ENCODE results near the gene HSD17B12. TPM values are rescaled to one million over a fixed set of nuclear protein-coding genes. Genes with fewer than 3 reads are reported as not detected.
"Not testable (repeated sequence)": the region's sequence is repeated elsewhere in the genome, so short reads cannot be mapped to it uniquely, and the experiment has no call there.

Gene HSD17B12
- 10 to 100 TPM; 78.6 to 89.6 (median 85.2) TPM for polyA plus RNA-seq (ENCODE audit: insufficient read length in 4 of 4)

DNA sequence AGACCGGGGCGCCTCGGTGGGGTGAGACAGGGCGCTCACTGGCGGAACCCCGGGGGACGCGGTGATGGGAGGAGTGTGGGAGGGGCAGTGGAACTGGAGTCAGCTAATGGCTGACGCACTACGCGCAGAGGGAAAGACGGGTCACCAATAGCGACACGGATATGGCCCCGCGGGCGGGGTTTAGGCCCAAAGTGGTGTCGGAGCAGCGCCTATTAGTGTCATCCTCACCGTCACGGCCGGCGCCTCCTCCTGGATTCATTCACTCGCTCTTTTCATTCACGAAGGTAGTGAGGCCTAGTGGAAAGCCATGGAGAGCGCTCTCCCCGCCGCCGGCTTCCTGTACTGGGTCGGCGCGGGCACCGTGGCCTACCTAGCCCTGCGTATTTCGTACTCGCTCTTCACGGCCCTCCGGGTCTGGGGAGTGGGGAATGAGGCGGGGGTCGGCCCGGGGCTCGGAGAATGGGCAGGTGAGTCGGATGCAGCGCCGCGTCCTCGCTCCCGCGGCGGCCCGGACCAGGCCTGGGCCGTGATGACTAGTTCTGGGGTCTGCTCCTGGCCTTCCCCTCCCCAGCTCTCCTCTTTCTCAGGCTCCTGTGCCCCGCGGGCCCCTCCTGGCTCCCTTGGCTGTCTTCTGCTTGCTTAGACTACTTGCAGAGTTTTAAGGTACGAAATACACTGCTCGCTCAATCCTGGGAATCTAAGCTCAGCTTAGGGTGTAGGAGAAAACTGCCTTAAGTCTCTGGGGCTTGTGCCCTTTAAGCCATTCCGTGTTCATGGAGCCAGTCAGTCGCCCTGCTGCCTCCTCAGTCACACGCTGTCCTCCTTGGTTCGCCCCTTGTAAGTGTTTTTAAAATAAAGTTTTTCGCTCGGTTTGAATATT lies at the start of gene HSD17B12:
TSS of gene HSD17B12 (plus strand) at position 218 of the 880 bp plus-strand sequence. CDS start at position 308, 90 bp downstream.
- DNase-seq (ENCODE audit: low read depth in 4 of 4, low spot score in 2 of 4), result peak; percentile 90 to 95 (median 92)

- no peak for DNase-seq (ENCODE audit: low read depth in 4 of 4, low spot score in 2 of 4)
Observed at GRCh38 chr11:43631732-43632131, 48.8 kb upstream of the HSD17B12 start.

- DNase-seq (ENCODE audit: low read depth in 4 of 4, low spot score in 2 of 4), result no peak
Observed at GRCh38 chr11:43632181-43632580, 48.4 kb upstream of the HSD17B12 start.

- DNase-seq (ENCODE audit: low read depth in 4 of 4, low spot score in 2 of 4), result no peak
Observed at GRCh38 chr11:43638717-43639116, 41.8 kb upstream of the HSD17B12 start.

- DNase-seq (ENCODE audit: low read depth in 4 of 4, low spot score in 2 of 4), result no peak
Observed at GRCh38 chr11:43639224-43639623, 41.3 kb upstream of the HSD17B12 start.

- no peak for DNase-seq (ENCODE audit: low read depth in 4 of 4, low spot score in 2 of 4)
Observed at GRCh38 chr11:43639920-43640319, 40.6 kb upstream of the HSD17B12 start.

GRCh38 chr11:43643898-43644620 lies 36.5 kb upstream of the HSD17B12 start:
- DNase-seq (ENCODE audit: low read depth in 4 of 4, low spot score in 2 of 4), result peak; percentile 67 to 81 (median 78)

DNA sequence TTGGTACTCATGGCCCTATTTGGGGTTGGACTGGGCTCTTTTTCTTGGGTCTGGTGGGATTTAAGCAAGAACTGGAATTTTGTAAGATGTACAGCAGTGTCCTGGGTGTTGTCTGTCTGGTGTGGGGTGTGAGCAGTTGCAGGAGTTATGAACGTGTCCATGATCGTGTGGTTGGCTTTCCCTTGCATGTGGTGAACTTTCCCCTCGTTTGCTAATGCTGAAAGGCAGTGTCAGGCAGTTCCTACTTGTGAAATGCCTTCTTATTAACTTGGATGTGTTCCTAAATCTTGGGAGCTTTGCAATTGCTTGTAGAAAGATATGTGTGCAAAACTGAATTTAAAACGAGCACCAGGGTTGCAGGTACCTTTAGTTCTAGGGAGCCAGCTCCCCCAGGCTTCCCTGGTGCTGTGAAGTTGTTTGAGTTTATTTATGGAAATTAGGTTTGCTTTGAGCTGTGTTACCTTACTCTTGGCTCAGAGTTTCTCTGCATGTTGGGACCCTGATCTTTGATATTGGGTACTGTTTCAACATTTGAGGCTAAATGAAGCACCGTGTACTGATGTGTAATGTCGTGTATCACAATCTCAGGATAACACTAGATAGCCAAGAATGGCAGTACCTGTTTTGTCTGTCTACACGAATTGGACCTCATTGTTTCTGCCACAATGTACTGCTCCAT lies 35.8 kb upstream of the HSD17B12 start:
- no peak for DNase-seq (ENCODE audit: low read depth in 4 of 4, low spot score in 2 of 4)

DNA sequence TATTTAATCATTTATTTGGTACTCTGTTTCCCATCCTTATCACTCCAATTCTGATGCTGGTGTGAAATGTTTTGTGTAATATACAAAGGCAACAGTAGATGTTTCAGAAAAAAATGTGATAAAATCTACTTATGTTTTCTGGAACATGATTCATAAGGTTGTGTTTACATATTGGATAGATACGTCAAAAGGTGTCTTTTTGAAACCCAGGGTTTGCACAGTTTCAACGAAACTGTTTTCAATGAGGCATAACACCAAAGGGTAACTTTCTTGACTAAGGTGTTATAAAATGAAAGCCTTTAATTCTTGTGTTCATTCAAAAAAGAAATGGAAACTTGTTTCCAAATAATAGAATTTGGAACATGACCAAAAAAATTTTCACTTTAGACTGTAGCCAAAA lies 33.8 kb upstream of the HSD17B12 start:
- no peak for DNase-seq (ENCODE audit: low read depth in 4 of 4, low spot score in 2 of 4)

- DNase-seq (ENCODE audit: low read depth in 4 of 4, low spot score in 2 of 4), result no peak
Observed at GRCh38 chr11:43648888-43649287, 31.6 kb upstream of the HSD17B12 start.

- no peak for DNase-seq (ENCODE audit: low read depth in 4 of 4, low spot score in 2 of 4)
Observed at GRCh38 chr11:43649501-43649900, 31.0 kb upstream of the HSD17B12 start.

DNA sequence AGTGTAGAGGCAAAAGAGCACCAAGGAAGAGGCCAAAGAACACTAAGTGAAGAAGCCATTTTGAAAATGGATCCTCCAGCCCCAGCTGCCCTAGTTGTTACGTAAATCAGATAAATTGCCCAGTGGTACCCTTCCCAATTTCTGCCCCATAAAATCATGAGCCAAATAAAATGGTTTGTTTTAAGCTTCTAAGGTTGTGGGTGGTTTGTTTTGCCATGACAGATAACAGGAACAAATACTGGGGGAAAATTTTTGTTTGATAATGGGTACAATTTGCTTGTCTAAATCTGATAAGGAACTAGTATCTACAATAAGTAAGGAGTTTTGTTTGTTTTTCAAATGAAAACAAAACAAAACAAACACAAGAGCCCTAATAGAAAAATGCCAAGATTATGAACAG lies 30.6 kb upstream of the HSD17B12 start:
- no peak for DNase-seq (ENCODE audit: low read depth in 4 of 4, low spot score in 2 of 4)

- not testable (repeated sequence) for DNase-seq (ENCODE audit: low read depth in 4 of 4, low spot score in 2 of 4)
Observed at GRCh38 chr11:43663018-43663417, 17.5 kb upstream of the HSD17B12 start.

DNA sequence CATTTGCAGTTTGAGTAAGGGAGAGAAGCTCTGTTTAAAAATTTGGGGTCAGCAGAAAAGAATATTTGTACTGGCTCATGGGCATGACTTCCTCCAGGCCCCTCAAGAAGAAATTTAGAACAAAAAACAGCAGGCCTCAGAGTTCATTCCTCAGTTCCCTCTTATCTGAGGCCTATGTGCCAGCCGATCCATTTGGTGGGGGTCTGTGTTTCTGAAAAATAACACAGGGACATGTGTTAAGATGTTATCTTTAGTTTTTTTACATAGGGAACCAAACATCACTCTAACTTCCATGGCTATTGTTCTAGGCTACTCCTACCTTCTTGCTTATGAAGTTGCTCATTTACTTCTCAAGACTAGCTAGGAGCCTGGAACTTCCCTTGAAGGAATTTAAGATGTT lies 16.2 kb upstream of the HSD17B12 start:
- no peak for DNase-seq (ENCODE audit: low read depth in 4 of 4, low spot score in 2 of 4)

GRCh38 chr11:43671284-43671683 lies 9.3 kb upstream of the HSD17B12 start:
- not testable (repeated sequence) for DNase-seq (ENCODE audit: low read depth in 4 of 4, low spot score in 2 of 4)

- no peak for DNase-seq (ENCODE audit: low read depth in 4 of 4, low spot score in 2 of 4)
Observed at GRCh38 chr11:43674560-43674959, 6.0 kb upstream of the HSD17B12 start.

DNA sequence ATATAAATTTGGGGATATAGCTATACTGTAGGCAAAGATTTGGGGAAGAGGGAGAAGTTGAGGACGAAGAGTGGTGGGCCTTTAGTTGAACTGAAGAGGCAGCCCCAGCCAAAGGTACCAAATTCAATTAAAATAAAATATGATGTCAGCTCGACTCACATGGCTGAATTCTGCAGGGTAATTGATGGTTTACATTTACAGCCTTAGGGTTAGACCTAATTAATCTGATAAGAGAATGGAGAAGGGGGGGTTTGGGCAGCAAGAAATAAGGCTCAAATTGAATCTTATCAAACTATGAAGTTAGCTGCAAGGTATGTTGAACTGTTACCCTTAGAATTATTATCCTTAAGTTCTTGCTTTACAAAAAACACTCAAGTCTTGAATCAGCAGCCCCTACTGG lies 3.6 kb upstream of the HSD17B12 start:
- no peak for DNase-seq (ENCODE audit: low read depth in 4 of 4, low spot score in 2 of 4)

- peak in 3 of 4 donors; percentile 39 to 66 (median 53) for DNase-seq (ENCODE audit: low read depth in 4 of 4, low spot score in 2 of 4)
Observed at GRCh38 chr11:43681401-43681942, 934 bp downstream of the HSD17B12 start.

- not testable (repeated sequence) for DNase-seq (ENCODE audit: low read depth in 4 of 4, low spot score in 2 of 4)
Observed at GRCh38 chr11:43682081-43682480, 1.5 kb downstream of the HSD17B12 start.

DNA sequence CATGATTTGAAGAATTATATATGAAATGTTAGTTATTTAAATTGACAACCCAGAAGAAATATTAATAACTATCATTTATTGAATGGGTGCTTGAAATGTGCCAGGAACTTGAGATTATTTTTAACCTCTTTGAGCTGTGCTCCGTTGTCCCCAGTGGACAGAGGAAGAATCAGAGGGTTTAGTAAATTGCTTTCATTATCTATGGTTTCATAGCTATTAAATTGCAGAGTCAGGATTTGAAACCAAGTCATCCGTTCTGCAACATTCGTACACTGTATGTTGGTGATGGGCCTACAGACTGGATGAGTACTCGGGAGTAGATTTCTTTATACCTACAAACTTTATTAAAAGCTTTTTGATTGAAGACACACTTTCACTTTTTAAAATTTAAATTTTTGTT lies 4.9 kb downstream of the HSD17B12 start:
- DNase-seq (ENCODE audit: low read depth in 4 of 4, low spot score in 2 of 4), result no peak

DNA sequence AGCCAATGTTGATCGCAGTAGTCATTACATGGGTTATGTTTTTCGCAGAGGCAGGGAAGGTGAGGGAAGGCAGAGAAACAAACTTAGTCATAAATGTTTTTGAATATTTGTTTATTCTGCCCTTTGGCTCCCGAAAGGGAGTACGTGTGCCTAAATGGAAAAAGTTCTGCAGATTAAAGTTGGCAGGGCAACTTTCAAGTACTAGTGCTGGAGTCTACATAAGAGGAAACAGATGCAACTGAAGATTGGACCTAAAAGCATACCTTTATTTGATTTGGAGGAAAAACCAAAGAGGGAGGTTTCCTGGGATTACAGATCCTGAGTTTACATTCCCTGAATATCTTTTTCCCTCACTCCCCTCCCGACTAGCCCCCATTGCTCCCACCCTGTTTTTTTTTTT lies 5.7 kb downstream of the HSD17B12 start:
- DNase-seq (ENCODE audit: low read depth in 4 of 4, low spot score in 2 of 4), result no peak

Measured in left renal cortex interstitium (tissue), 4 donors.